Measurements from ENCODE around the gene TMEM254.
A peak's percentile ranks its signal among the peaks of the same experiment; 100 is the strongest.
"Not testable (repeated sequence)": the region's sequence is repeated elsewhere in the genome, so short reads cannot be mapped to it uniquely, and the experiment has no call there.

The TMEM254 gene

DNA sequence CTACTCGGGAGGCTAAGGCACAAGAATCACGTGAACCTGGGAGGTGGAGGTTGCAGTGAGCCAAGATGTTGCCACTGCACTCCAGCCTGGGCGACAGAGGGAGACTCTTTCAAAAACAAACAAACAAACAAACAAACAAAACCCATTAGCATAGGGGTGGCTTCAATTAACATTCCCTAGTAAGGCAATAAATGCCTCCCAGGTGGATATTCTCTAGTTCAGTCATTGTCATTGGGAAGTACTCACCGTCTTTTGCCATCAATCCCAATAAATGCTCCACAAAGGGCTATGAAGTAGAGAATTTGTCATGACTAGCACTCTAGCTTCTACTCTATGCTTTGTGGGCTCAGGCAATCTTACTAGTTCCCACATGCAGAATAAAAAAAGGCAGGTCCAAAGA lies 11.7 kb upstream of the TMEM254 start:
- Histone ChIP-seq H2AFZ (ENCODE audit: low read depth, low read length) (no peak overlapping the region), H2AK5ac (ENCODE audit: low read length, severe bottlenecking) (no peak overlapping the region), H4K91ac (ENCODE audit: low read length) (no peak overlapping the region), H2BK5ac (ENCODE audit: low read depth, low read length, poor library complexity, severe bottlenecking) (no peak overlapping the region), H3K36me3 (ENCODE audit: control insufficient read depth in 1 of 2, insufficient read depth in 2 of 2, low read depth in 1 of 2, low read length in 2 of 2) (no peaks in the 10 kb centered on the region), H3K4ac (ENCODE audit: low read depth in 1 of 2, low read length in 2 of 2) (no peak overlapping the region), H3K4me1 (ENCODE audit: control insufficient read depth, insufficient read depth, low read depth, low read length) (no peaks in the 10 kb centered on the region), H3K4me3 (ENCODE audit: insufficient read depth in 1 of 2, low read depth in 1 of 2, low read length in 2 of 2) (no peak overlapping the region), H3K9ac (ENCODE audit: low read length) (no peak overlapping the region), H3K9me3 (ENCODE audit: control insufficient read depth, low read length) (no peaks in the 10 kb centered on the region), H2BK12ac (ENCODE audit: low read length in 2 of 2) (no peak overlapping the region), H2BK15ac (ENCODE audit: low read depth, poor library complexity, severe bottlenecking) (no peak overlapping the region), H3K14ac (ENCODE audit: low read length in 2 of 2) (no peak overlapping the region), H2BK120ac (ENCODE audit: low read depth, low read length) (no peak overlapping the region), H3K18ac (ENCODE audit: low read depth in 1 of 2, low read length in 2 of 2) (no peak overlapping the region), H3K4me2 (ENCODE audit: low read length, poor library complexity, severe bottlenecking) (no peak overlapping the region), H3K27me3 (ENCODE audit: control insufficient read depth in 1 of 2, insufficient read depth in 1 of 2, low read length in 2 of 2) (no peaks in the 10 kb centered on the region), H3K79me1 (replicated peaks; ENCODE audit: low read length, poor library complexity, severe bottlenecking) (no peaks in the 10 kb centered on the region), H3K27ac (ENCODE audit: low read length, poor library complexity, severe bottlenecking) (no peak overlapping the region), H3K23ac (ENCODE audit: low read length in 2 of 2) (no peak overlapping the region), H4K8ac (ENCODE audit: low read length) (no peak overlapping the region)
- DNase-seq: no peak
- WGBS: 60% methylated on average over 3 of the region's 4 CpGs

DNA sequence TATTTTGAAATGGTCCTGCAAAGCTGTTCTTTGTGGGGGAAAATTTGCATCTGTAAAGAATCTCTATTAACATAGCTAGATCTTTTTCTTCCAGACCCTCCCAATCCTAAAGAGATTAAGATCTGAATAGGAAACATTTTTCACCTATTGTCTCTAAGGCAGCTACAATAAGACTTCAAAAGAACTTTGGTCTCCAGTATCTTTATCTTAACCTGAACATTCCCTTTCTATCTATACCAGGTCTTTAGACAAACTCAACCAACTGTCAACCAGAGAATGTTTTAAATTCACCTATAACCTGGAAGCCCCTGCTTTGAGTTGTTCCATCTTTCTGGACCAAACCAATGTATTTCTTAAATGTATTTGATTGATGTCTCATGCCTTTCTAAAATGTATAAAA lies 10.6 kb upstream of the TMEM254 start:
- H4K91ac ChIP-seq (ENCODE audit: low read length); H3K4ac ChIP-seq (ENCODE audit: low read depth in 1 of 2, low read length in 2 of 2); H3K27me3 ChIP-seq (ENCODE audit: control insufficient read depth in 1 of 2, insufficient read depth in 1 of 2, low read length in 2 of 2); H2AK5ac ChIP-seq (ENCODE audit: low read length, severe bottlenecking); H3K4me1 ChIP-seq (ENCODE audit: control insufficient read depth, insufficient read depth, low read depth, low read length); H2BK5ac ChIP-seq (ENCODE audit: low read depth, low read length, poor library complexity, severe bottlenecking); H2BK15ac ChIP-seq (ENCODE audit: low read depth, poor library complexity, severe bottlenecking); DNase-seq; H3K79me1 ChIP-seq (replicated peaks; ENCODE audit: low read length, poor library complexity, severe bottlenecking); H2BK12ac ChIP-seq (ENCODE audit: low read length in 2 of 2); H3K27ac ChIP-seq (ENCODE audit: low read length, poor library complexity, severe bottlenecking); H2BK120ac ChIP-seq (ENCODE audit: low read depth, low read length); H3K9me3 ChIP-seq (ENCODE audit: control insufficient read depth, low read length); H3K4me2 ChIP-seq (ENCODE audit: low read length, poor library complexity, severe bottlenecking); H3K18ac ChIP-seq (ENCODE audit: low read depth in 1 of 2, low read length in 2 of 2); H3K14ac ChIP-seq (ENCODE audit: low read length in 2 of 2); H3K9ac ChIP-seq (ENCODE audit: low read length); H3K36me3 ChIP-seq (ENCODE audit: control insufficient read depth in 1 of 2, insufficient read depth in 2 of 2, low read depth in 1 of 2, low read length in 2 of 2); H3K23ac ChIP-seq (ENCODE audit: low read length in 2 of 2); H3K4me3 ChIP-seq (ENCODE audit: insufficient read depth in 1 of 2, low read depth in 1 of 2, low read length in 2 of 2); H4K8ac ChIP-seq (ENCODE audit: low read length); H2AFZ ChIP-seq (ENCODE audit: low read depth, low read length): not testable (repeated sequence)

DNA sequence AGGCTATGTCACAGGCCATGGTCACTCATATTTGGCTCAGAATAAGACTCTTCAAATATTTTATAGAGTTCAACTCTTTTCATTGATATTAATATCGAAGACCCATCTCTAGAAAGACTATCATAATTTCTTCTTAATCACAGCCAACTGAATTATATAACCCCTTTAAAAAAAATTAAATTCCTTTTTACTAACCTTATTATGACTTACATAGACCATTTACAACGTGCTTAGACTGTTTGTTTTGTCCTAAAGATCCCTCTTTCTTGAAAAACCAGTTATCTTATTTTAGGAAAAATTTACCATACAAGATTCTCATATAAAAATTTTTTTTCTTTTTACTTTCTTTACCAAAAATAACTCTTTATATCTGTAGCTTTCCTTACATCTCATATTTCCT lies 10.2 kb upstream of the TMEM254 start:
- Histone ChIP-seq H3K27ac (ENCODE audit: low read length, poor library complexity, severe bottlenecking) (no peak overlapping the region), H2AK5ac (ENCODE audit: low read length, severe bottlenecking) (no peak overlapping the region), H3K18ac (ENCODE audit: low read depth in 1 of 2, low read length in 2 of 2) (no peak overlapping the region), H3K9ac (ENCODE audit: low read length) (no peak overlapping the region), H2BK12ac (ENCODE audit: low read length in 2 of 2) (no peak overlapping the region), H3K79me1 (replicated peaks; ENCODE audit: low read length, poor library complexity, severe bottlenecking) (no peaks in the 10 kb centered on the region), H2BK15ac (ENCODE audit: low read depth, poor library complexity, severe bottlenecking) (no peak overlapping the region), H3K9me3 (ENCODE audit: control insufficient read depth, low read length) (no peaks in the 10 kb centered on the region), H2AFZ (ENCODE audit: low read depth, low read length) (no peak overlapping the region), H3K27me3 (ENCODE audit: control insufficient read depth in 1 of 2, insufficient read depth in 1 of 2, low read length in 2 of 2) (no peaks in the 10 kb centered on the region), H4K91ac (ENCODE audit: low read length) (no peak overlapping the region), H3K4me3 (ENCODE audit: insufficient read depth in 1 of 2, low read depth in 1 of 2, low read length in 2 of 2) (no peak overlapping the region), H3K4ac (ENCODE audit: low read depth in 1 of 2, low read length in 2 of 2) (no peak overlapping the region), H3K4me2 (ENCODE audit: low read length, poor library complexity, severe bottlenecking) (no peak overlapping the region), H3K23ac (ENCODE audit: low read length in 2 of 2) (no peak overlapping the region), H2BK5ac (ENCODE audit: low read depth, low read length, poor library complexity, severe bottlenecking) (no peak overlapping the region), H4K8ac (ENCODE audit: low read length) (no peak overlapping the region), H3K14ac (ENCODE audit: low read length in 2 of 2) (no peak overlapping the region), H2BK120ac (ENCODE audit: low read depth, low read length) (no peak overlapping the region), H3K4me1 (ENCODE audit: control insufficient read depth, insufficient read depth, low read depth, low read length) (no peaks in the 10 kb centered on the region), H3K36me3 (ENCODE audit: control insufficient read depth in 1 of 2, insufficient read depth in 2 of 2, low read depth in 1 of 2, low read length in 2 of 2) (no peaks in the 10 kb centered on the region)
- 81% methylated on average over 1 of the region's 2 CpGs for WGBS
- no peak for DNase-seq

DNA sequence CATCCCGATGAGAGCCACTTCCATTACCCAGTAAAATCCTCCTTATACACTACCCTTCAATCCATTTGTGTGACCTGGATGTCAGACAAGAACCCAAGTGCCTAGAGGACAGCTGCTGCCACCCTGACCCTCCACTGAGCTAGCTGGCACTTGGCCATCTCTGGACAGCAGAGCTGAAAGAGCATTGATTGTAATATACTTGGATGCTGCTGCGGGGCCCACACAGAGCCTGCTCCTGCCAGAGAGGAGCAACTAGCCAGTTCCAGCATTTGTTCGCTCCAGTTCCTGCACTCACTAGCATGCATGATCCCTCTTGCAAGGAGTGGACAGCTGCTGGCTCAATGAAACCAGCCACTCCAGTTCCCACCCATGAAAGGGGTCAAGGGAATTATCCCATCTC lies 8.4 kb upstream of the TMEM254 start:
- Histone ChIP-seq H2AFZ (ENCODE audit: low read depth, low read length) (no peak overlapping the region), H2AK5ac (ENCODE audit: low read length, severe bottlenecking) (no peak overlapping the region), H3K18ac (ENCODE audit: low read depth in 1 of 2, low read length in 2 of 2) (no peak overlapping the region), H3K9me3 (ENCODE audit: control insufficient read depth, low read length) (no peaks in the 10 kb centered on the region), H4K8ac (ENCODE audit: low read length) (no peak overlapping the region), H4K91ac (ENCODE audit: low read length) (no peak overlapping the region), H3K36me3 (ENCODE audit: control insufficient read depth in 1 of 2, insufficient read depth in 2 of 2, low read depth in 1 of 2, low read length in 2 of 2) (no peaks in the 10 kb centered on the region), H3K79me1 (replicated peaks; ENCODE audit: low read length, poor library complexity, severe bottlenecking) (no peaks in the 10 kb centered on the region), H3K27ac (ENCODE audit: low read length, poor library complexity, severe bottlenecking) (no peak overlapping the region), H3K4me1 (ENCODE audit: control insufficient read depth, insufficient read depth, low read depth, low read length) (no peaks in the 10 kb centered on the region), H3K4me2 (ENCODE audit: low read length, poor library complexity, severe bottlenecking) (no peak overlapping the region), H3K4ac (ENCODE audit: low read depth in 1 of 2, low read length in 2 of 2) (no peak overlapping the region), H3K9ac (ENCODE audit: low read length) (peak overlapping the region; percentile 8), H2BK15ac (ENCODE audit: low read depth, poor library complexity, severe bottlenecking) (no peak overlapping the region), H2BK12ac (ENCODE audit: low read length in 2 of 2) (no peak overlapping the region), H2BK120ac (ENCODE audit: low read depth, low read length) (no peak overlapping the region), H3K27me3 (ENCODE audit: control insufficient read depth in 1 of 2, insufficient read depth in 1 of 2, low read length in 2 of 2) (no peaks in the 10 kb centered on the region), H3K14ac (ENCODE audit: low read length in 2 of 2) (no peak overlapping the region), H3K23ac (ENCODE audit: low read length in 2 of 2) (no peak overlapping the region), H3K4me3 (ENCODE audit: insufficient read depth in 1 of 2, low read depth in 1 of 2, low read length in 2 of 2) (no peak overlapping the region), H2BK5ac (ENCODE audit: low read depth, low read length, poor library complexity, severe bottlenecking) (no peak overlapping the region)
- no peak for DNase-seq
- 76% methylated on average over 3 of the region's 3 CpGs for WGBS
